Dermis blood vessel endothelial cell (primary cell): ENCODE measurements around the gene C19orf67. TPM values are rescaled to one million over a fixed set of nuclear protein-coding genes. Genes with fewer than 3 reads are reported as not detected.

Experiments
- DNase-seq: peaks from one replicate; pipeline ENCODE4 v3.0.0; 2010
- total RNA-seq: library from RNA; depleted of rRNA; stranded (reverse); fragments of >200 nt; gene quantifications from 2 replicates; pipeline ENCODE4 v1.2.3, GENCODE V29; 2014

C19orf67 gene
- total RNA-seq, 1 donor from 2014 or later = not detected

GRCh38 chr19:14107581-14108461, 22.2 kb upstream of the C19orf67 start:
- DNase-seq = peak; percentile 91

GRCh38 chr19:14106840-14107239, 21.3 kb upstream of the C19orf67 start:
- DNase-seq = no peak

- DNase-seq = no peak
Observed at GRCh38 chr19:14105680-14106079, 20.1 kb upstream of the C19orf67 start.

GRCh38 chr19:14103310-14103709, 17.7 kb upstream of the C19orf67 start:
- DNase-seq = no peak

GRCh38 chr19:14102756-14103155, 17.2 kb upstream of the C19orf67 start:
- no peak for DNase-seq

GRCh38 chr19:14102102-14102696, 16.6 kb upstream of the C19orf67 start:
- DNase-seq = no peak

- no peak for DNase-seq
Observed at GRCh38 chr19:14101003-14101545, 15.5 kb upstream of the C19orf67 start.

GRCh38 chr19:14097532-14098151, 12.1 kb upstream of the C19orf67 start:
- peak; percentile 30 for DNase-seq

- DNase-seq = no peak
Observed at GRCh38 chr19:14096272-14096992, 10.8 kb upstream of the C19orf67 start.

- DNase-seq = no peak
Observed at GRCh38 chr19:14094854-14095253, 9.3 kb upstream of the C19orf67 start.

GRCh38 chr19:14093117-14093823, 7.7 kb upstream of the C19orf67 start:
- DNase-seq = no peak

GRCh38 chr19:14091813-14092462, 6.4 kb upstream of the C19orf67 start:
- no peak for DNase-seq

GRCh38 chr19:14091081-14091812, 5.7 kb upstream of the C19orf67 start:
- DNase-seq = peak; percentile 64

- peak; percentile 86 for DNase-seq
Observed at GRCh38 chr19:14090509-14091080, 5.0 kb upstream of the C19orf67 start, which contains the start of gene SAMD1. TSS of gene SAMD1 (minus strand) at chr19:14090751.

- peak; percentile 77 for DNase-seq
Observed at GRCh38 chr19:14089662-14090508, 4.3 kb upstream of the C19orf67 start.

GRCh38 chr19:14089412-14089661, 3.8 kb upstream of the C19orf67 start:
- peak; percentile 58 for DNase-seq

- DNase-seq = no peak
Observed at GRCh38 chr19:14088634-14089411, 3.2 kb upstream of the C19orf67 start.

- no peak for DNase-seq
Observed at GRCh38 chr19:14086098-14086497, 515 bp upstream of the C19orf67 start.

- DNase-seq = no peak
Observed at GRCh38 chr19:14082675-14082960, 3.0 kb downstream of the C19orf67 start.
